GM19035 (cell line): ENCODE results near the gene NFKB1.
A peak's percentile ranks its signal among the peaks of the same experiment; 100 is the strongest.
"Not testable (repeated sequence)": the region's sequence is repeated elsewhere in the genome, so short reads cannot be mapped to it uniquely, and the experiment has no call there.

Experiments used
- ATAC-seq: cut with Tn5 transposase; IDR thresholded peaks from one replicate; pipeline ENCODE4 v1.9.1; 2021; ENCODE audit not compliant: unreplicated experiment

Gene NFKB1

DNA sequence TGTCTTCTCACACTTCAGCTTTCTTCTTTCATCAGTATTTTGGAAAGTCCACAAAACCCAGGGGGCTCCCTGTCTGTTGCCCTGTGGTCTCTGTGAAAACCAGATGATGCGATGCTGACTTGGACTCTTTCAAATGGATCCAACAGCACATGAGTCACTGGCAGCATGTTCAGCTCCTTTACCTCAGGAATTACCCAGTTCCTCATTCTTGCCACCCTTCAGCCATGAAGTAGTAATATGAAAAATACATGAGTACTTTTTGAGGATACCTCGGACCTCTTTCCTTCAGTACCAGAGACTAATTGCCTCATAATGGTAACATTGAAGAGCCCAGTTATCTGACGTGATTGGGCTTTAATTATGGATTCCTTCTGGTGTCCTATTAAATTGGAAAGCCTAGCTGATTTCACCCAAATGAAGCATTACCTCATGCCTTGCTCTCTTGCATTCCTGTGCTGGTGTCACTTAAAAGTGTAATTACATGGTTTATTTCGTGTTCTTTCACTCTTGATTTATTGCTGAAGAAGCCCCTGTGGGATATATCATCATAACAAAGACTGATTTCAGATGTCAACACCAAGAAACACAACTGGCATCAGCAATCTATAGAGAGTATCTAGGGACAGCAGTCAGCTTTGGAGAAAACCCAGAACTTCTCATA, 63.4 kb downstream of the NFKB1 start:
- ATAC-seq, result peak; percentile 78

DNA sequence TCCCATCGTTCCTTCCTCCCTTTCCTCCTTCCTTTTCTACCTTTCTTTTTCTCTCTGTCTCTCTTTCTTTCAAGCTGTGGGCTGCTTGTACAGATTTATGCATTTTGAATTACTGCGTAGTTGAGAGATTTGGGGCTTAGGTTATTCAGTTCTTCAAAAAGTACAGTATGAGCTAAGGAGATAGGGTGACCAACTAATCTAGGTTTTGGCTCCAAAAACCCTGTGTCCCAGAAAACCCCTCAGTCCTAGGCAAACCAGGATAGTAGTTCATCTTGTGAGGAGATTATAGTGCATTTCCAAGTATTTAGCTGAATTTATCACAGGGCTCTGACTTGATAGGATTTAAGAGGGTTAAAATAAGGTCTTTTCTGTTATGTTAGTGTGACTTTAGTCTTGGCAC, 64.5 kb downstream of the NFKB1 start:
- no peak for ATAC-seq

DNA sequence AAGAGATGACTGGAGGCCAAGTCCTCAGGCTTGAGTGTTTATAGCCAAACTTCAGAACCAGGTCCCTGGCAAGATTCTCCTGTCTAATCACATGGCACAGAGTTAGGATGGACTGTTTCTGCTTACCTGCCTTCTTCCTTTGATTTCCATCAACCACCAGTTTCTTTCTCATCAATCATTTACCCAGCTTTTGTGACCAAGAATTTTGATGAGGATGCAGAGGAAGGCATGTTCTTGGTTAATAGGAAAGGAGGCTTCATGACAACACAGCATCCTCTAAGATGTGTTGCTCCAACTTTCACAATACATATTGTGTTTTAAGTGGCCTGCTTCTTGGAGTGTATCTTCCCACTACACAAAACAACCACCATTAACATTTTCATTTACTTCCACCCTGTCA, 65.3 kb downstream of the NFKB1 start:
- no peak for ATAC-seq

DNA sequence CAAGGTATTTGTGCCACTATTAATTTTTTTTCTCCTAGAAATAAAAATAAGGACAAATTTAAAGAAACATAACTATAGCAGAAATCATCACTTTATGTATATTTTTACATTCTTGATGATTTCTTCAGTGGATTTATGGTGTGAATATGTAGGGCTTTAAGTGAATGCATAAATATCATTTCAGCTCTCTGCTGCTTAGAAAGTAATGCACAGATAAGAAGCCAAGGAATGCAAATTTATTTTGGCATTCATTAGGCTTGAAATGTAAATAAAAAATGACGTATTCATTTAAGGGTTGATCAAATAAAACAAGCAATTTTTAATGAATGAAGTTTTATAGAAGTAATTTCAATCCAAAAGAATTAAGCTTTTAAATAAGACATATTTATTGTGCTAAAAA, 66.3 kb downstream of the NFKB1 start:
- ATAC-seq, result no peak

DNA sequence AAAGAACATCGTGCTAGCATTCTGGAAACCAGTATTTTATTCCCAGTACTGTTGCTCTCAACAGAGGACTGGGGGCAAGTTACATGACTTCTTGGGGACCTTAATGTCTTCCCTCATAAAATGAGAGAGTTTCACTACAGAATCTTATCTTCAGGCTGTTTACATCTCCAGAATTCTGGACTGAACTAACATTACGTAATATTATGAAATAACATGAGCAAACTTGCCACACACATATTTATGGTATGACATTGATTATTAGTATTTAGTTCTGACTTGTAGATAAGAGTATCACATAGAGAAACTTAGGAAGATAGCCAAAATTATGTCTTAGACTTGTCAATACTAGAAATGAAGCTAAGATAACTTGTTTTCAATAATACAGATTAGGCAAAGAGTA, 68.0 kb downstream of the NFKB1 start:
- no peak for ATAC-seq

DNA sequence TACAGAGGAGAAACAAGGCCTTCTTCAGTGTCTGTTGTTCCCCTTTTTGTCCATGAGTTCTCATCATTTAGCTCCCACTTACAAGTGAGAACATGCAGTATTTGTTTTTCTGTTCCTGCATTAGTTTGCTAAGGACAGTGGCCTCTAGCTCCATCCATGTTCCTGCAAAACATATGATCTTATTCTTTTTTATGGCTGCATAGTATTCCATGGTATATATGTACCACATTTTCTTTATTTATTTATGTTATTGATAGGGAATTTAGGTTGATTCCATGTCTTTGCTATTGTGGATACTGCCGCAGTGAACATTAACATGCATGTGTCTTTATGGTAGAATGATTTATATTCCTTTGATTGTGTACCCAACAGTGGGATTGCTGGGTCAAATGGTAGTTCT, 69.1 kb downstream of the NFKB1 start:
- ATAC-seq, result not testable (repeated sequence)

DNA sequence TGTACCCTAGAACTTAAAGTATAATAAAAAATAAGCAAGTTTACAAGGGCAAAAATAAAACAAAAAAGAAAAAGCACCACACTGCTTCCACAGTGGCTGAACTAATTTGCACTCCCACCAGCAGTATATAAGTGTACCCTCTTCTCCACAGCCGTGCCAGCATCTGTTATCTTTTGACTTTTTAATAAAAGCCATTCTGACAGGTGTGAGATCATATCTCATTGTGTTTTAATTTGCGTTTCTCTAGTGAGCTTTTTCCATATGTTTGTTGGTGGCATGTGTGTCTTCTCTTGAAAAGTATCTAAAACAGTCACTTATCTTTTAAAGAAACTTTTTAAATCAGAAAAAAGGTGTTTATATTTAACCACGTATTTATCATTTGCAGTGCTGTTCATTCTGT, 71.3 kb downstream of the NFKB1 start:
- no peak for ATAC-seq

DNA sequence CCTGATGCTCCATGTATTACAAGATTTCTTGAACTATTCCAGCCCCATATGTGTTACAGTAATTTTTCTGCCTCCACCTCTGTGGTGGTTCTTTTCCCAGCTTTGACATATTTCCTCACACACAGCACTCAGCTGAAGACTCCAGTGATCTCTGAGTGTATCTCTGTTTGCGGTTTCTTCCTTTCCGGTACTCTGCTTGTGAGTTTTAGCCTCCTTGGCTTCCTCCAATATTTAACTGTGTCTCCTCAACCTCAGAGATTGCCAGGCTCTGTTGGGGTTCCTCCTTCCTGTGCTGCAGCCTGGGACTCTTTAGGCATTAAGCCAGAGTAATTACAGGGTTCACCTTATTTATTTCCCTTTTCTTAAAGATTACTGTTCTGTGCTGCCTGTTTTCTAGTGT, 73.2 kb downstream of the NFKB1 start:
- no peak for ATAC-seq

DNA sequence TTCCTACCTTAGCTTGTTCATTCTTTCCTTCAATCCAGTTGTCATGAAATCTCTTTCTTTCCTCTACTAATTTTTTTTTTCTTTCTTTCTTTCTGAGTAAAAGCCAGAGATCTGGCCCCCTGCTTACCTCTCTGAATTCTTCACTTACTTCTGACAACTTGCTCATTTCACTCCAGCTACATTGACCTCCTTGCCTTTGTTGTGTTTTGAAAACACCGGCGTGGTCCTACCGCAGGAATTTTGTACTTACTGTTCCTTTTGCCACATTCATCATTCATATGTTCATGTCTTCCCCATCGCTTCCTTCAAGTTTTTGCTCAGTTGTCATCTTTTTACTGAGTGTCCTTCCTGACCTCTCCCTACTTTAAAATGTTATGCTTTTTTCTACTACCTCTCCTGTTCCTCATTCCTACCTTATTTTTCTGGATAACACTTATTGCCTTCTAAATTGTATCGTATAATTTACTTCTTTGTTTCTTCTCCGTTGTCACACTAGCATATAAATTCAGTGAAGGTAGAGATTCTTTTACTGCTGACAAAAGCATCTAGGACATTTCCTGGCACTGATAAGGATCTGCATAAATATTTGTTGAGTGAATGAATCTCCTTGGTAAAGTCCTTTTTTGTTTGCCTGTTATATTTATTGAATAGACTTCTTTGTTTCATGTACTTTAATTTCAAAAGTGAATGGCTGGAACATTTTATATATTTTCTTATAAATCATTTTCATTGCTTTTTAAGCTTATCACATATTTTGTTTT, 74.4 kb downstream of the NFKB1 start:
- ATAC-seq, result no peak

DNA sequence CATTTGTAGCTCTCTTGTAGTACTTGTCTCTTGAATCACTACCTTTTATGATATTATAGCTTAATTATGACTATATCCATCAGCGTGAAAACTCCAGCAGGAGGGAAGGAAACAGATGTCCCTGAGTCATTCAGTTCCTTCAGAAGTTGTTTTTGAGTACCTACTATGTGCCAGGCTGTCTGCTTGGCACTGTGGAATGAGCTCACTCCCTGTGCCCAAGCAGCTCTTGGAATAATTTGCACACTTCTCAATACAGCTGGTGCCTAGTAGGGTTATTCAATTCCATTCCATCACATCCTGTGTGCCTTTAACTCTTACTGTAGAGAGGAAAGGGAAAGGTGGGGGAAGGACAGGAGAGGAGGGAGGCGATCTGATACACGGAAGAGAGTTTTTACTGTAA, 77.1 kb downstream of the NFKB1 start:
- no peak for ATAC-seq

DNA sequence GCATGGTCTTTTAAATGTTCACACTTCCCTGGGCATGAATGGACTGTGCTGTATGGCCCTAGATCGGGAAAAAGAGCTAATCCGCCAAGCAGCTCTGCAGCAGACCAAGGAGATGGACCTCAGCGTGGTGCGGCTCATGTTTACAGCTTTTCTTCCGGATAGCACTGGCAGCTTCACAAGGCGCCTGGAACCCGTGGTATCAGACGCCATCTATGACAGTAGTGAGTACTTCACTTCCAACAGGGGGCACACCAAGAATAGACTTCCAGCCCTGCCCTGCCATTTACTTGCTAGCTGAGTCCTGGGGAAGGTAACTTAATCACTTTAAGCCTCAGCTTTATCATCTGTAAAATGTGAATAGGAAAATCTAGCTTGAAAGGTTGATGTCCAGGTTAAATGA, 77.7 kb downstream of the NFKB1 start:
- ATAC-seq, result no peak

DNA sequence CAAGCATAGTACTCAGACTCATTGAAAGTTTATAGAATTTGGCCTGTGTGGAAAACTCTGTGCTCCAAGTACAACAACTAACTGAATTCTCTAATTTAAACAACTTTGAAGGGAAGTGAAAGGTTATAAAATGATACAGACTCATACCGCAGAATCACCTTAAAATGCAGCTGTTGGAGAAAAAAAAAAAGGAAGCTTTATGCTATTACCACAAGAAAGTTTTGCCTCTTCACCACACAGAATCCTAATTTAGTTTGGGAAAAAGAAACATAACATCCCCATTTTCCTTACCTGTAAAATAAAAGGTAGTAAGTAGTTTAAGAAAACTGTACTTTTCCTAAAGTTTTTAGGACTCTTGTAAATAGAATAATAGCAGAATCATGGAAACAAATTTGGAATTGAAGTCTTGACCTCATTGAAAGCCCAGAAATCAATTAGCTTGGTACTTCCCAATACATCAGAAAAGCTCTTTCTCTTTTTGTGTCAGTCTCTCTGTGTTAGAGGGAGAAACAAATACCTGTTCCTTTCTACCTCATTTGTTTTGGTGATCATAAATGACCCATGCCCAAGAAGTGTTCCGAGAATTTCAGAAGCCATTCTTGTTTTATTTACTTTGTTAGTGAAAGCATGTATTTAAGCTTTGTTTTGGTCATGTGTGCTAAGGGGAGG, 78.8 kb downstream of the NFKB1 start:
- no peak for ATAC-seq

DNA sequence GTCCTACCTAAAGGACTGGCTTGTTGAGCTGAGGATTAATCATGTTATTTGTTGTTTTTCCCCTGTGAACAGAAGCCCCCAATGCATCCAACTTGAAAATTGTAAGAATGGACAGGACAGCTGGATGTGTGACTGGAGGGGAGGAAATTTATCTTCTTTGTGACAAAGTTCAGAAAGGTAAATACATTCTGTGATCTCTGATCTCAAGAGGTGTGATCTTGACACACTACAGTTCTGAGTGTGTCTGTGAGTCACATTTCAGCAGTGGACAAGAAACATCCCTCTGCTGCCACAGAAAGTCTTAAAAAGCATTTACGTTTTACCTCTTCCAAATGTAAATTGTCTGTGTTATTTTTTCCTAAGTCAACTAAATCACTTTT, 79.3 kb downstream of the NFKB1 start:
- no peak for ATAC-seq

DNA sequence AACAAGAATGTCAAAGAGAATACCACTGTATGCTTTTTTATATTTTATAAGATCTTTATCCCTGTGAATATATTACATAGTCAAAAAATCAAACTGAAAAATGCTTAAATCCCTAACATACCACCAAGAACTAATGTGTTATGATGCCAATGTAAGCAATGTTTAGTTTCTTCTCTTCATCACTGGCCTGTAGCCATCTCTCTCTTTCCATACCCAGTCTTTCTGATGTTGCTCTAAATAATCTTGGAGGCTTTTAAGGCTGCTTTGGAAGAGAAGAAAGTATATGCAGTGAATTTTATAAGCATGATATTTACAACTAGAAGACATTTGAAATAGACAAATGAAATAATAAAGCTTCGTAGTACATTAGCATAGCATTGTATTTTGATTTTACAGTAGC, 82.9 kb downstream of the NFKB1 start:
- no peak for ATAC-seq

DNA sequence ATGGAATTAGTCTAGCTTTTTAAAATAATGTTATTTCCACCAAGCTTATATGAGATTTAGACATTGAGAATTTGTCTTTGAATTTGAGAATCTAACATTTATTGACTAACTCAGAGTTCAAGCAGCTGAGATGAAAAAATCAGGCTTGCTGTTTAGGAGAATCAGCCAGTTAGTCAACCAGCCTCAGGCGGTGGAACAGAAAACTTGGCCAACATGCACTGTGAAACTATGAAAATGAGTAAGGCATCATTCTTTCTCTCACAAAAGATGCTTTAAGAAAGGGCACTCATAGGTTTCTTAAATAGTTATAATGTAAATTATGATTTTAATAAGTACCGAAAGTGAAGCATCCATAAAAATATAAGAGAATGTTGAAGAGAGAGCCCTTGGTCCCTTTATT, 84.2 kb downstream of the NFKB1 start:
- ATAC-seq, result peak; percentile 44

DNA sequence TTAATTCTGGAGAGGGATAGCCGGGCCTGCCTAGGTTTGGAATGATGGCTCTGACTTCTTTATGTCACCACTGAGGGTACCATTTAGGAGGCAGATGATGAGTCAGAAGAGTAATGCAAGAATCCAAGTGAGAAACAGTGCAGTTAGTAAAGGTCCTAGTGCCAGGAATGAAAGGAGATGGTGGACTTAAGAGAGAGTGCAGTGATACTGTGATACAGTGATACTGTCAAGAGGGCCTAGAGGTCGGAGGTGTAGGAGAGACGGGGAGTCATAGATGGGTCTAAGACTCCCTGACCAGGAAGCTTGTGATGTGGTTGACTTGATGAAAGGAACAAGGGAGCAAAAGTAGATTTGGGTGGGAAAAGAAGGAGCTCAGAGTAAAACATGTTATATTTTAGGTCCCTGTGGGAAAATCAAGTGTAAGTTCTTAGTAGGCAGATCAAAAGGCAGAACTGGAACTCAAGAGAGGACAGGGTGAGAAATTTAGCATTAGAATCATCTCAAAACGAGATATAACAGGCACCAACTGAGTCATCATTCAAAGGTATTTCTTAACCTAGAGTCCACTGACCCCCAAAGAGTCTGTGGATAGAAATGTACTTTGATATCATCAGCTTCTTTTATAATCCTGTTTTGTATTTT, 85.0 kb downstream of the NFKB1 start:
- peak; percentile 53 for ATAC-seq

DNA sequence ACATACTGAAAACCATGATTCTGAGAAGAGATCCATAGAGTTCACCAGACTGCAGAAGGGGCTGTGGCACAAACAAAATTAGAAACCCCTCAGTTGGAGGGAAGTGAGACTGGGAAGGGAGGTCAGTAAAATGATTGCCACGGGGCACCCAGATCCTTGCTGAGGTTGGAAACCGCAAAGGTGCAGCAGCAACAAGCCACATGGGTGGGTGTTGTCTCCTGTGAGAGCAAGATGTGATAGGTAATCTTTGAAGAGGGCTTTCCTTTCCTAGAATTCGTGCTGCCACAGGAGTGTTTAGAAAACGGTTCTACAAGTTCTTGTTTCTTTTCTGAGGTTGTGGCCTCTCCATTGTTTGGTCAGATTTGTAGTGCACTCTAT, 85.5 kb downstream of the NFKB1 start:
- ATAC-seq, result peak; percentile 33

DNA sequence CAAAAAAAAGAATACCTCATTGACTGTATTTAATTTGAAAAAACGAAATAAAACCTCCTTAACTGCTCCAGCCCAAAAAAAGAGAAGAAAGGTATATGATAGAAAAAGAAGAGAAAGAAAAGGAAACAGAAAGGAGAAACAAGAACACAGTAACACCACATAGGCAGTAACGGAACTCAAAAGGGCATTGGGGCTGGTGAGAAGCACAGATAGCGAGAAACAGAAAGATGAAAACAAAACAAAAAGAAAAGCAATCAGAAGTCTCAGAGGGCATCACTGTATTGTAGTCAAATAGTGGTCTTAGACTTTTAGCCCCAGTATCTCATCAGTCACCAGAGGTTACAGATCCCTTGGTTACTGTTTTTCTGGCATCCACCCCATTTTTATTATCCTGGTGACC, 88.6 kb downstream of the NFKB1 start:
- ATAC-seq, result peak; percentile 43

DNA sequence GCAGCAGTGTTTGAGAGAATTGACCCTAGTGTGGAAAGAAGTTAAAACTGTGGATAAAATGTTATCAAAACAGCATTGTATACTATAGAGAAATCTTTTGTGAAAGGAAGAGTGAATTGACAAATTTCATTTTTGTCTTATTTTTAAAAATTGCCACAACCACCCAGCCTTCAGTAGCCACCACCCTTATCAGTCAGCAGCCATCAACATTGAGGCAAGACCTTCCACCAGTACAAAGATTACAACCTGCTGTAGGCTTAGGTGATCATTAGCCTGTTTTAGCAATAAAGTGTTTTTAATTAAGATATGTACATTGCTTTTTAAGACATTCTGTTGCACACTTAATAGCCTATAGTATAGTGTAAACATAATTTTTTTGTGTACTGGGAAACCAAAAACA, 91.1 kb downstream of the NFKB1 start:
- no peak for ATAC-seq

DNA sequence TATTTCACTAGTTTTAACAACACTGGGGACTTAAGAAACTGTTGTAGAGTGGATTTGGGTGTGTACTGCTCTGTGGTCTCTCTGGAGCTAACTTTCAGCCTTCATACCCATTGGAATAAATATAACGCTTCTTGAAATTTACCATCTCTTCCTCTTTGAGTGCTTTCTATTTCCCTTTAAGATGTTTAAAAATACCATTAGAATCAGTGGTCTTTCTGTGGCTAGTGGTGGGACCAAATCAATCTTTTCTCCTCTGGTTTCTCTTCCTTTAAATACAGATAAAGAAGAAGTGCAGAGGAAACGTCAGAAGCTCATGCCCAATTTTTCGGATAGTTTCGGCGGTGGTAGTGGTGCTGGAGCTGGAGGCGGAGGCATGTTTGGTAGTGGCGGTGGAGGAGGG, 92.0 kb downstream of the NFKB1 start:
- no peak for ATAC-seq

DNA sequence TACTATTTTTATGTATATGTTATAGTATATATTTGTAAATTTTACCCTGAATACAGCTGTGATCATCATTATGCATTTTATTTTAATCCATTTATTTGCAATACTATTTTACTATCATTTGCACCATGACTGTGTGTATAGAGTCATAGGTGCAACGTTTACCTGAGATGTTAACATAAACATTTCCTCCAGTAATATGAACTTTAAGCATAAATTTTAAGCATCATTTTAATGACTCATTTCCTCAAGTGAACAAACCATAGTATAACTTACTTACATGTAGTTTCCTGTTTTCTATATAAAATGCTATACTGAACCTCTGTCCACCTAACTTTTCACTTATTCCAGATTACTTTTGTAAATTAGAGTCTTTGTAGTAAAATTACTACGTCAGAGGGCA, 92.8 kb downstream of the NFKB1 start:
- ATAC-seq, result no peak

DNA sequence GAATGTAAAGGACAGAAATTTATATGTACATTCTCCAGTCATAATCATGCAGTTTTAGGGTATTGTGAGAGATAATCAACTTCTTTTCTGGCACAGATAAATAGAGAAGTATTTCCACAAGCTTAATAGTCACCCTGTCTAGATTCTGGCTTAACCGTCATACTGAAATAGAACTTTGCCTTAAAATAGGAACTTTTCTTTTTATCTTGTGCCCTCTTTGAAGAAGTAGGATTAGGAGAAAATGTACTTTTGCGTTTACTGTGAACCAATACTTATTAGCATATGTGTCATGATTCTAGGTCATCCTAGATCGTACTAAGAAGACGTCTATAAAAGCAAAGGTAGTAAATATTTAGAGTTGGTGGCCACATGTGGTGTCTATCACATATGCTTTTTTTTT, 95.4 kb downstream of the NFKB1 start:
- no peak for ATAC-seq
